ENCODE measurements around the gene OR2V2.

- TF ChIP-seq CTCF (IDR thresholded peaks at IDR 0.05) (no peak), REST (IDR thresholded peaks at IDR 0.05) (no peak), CBX2 (IDR thresholded peaks at IDR 0.05; ENCODE audit: borderline replicate concordance, low read depth) (no peak), CHD2 (IDR thresholded peaks at IDR 0.05; ENCODE audit: low read length, partially characterized antibody) (no peak)
Observed at GRCh38 chr5:181149355-181149754, 2.0 kb downstream of the OR2V2 start.
